HG03175 (cell line): ENCODE data around the gene KASH5.
"Not testable (repeated sequence)": the region's sequence is repeated elsewhere in the genome, so short reads cannot be mapped to it uniquely, and the experiment has no call there.

Experiments used
- ATAC-seq: cut with Tn5 transposase; IDR thresholded peaks from one replicate; pipeline ENCODE4 v1.9.1; 2021; ENCODE audit warnings: mild to moderate bottlenecking, moderate library complexity; ENCODE audit not compliant: unreplicated experiment

KASH5 gene

DNA sequence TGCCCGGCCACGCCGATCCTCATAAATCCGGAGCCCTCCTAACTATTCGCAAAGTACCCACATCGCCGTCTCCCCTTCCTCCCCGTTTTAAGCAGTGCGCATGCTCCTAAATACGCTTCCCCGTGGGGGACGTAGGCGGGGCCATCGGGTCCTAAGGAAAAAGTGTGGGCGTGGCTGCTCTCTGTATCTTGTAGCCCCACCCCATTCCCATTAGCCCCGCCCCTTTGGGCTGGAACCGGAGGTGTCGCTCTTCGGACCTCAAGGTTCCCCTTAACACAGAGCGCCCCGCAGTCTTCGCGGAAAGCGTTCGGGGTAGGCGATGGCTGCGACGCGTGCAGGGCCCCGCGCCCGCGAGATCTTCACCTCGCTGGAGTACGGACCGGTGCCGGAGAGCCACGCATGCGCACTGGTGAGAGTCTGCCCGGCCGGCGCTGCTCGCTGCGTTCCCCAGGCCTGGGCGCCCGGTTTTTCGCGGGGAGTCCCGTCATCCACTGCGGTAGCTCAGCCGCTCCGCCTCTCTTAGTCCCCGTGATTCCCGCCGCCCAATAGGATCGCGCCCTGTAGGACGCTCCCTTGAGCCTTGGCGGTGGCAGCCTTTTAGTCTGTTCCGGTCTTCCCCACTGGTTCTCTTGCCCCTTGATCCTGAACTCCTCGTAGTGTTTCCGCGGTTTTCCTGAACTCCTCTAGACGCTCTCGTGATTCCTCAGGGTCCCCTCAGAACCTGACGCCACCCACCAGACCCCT lies 65.1 kb downstream of the KASH5 start, which contains the start of gene ALDH16A1:
Gene ALDH16A1, plus strand, starts transcription at position 213 of the 744 bp plus-strand sequence. Its CDS starts 107 bp downstream, at position 320.
- peak; percentile 79 for ATAC-seq

DNA sequence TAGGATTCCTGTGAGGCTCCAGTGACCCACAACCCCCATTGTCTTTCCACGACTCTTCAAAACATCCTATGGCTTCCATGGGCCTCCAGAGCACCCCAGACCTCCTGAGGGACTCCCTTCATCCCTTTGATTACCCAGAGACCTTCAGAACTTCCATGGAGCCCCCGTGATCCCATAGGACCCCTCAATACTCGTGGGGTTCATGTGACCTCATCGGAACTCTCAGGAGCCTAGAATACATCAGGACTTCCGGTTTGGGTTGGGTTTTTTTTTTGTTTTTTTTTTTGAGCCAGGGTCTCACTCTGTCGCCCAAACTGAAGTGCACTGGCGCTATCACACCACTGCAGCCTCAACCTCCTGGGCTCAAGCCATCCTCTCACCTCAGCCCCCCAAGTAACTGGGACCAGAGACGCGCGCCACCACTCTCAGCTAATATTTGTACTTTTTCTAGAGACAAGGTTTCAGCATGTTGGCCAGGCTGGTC lies 65.8 kb downstream of the KASH5 start:
- no peak for ATAC-seq

DNA sequence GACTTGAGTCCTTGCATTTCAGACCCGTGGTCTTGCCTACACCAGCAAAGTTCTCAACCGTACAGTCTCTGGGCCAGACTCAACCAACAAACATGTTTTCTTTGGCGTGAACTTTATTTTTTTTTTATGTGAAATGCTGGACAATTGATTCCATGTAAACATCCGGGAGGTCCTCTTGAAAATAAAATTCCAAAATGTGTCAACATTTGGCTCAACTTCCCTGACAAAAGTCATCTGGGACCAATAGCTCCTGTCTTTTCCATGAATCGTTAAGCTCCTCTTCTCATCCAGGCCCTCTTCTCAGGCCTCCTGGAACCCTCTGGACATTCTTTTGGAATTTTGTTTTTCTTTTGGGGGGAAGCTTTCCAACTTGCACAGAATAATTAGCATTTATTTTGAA lies 67.7 kb downstream of the KASH5 start:
- no peak for ATAC-seq

DNA sequence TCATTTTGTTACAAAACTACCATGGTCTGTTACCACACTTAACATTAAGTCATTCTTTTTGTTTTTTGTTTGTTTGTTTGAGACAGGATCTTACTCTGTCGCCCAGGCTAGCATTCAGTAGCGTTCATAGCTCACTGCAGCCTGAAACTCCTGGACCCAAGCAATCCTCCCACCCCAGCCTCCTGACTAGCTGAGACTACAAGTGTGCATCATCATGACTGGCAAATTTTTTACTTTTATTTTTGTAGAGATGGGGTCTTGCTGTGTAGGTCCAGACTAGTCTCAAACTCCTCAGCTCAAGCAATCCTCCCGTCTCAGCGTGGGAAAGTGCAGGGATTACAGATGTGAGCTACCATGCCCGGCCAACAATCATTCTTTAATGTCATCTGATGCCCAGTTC lies 68.3 kb downstream of the KASH5 start:
- ATAC-seq, result no peak

DNA sequence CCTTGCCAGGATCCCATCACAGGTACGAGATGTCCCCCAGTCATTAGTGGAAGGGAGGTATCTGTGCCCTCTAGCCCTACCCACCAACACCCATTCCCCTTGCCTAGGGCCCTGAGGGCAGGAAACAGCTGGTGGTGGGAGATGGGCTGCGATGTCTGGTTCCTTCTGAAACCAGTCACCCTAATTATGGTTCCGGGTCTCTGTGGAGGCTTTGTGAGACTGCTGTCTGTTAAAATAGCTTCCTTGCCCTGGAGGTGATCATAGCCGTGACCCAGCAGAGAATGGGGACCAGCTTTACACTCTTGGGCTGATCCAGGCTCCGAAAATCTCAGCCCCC lies 70.5 kb downstream of the KASH5 start:
- ATAC-seq, result no peak

DNA sequence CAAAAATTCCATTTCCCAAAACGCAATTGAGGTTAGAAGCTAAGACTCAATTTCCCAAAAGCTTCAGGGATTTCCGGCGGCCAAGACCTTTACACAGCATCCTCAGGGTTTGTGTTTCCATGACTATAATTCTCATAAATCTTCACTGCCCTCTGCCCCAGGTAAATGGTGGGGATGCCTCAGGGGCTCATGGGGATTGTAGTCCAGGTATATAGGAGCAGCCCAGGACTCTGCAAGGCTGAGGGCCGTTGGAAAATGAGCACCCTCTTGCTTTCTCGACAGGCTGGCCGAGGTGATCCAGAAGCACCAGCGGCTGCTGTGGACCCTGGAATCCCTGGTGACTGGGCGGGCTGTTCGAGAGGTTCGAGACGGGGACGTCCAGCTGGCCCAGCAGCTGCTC lies 71.3 kb downstream of the KASH5 start:
- ATAC-seq, result no peak

DNA sequence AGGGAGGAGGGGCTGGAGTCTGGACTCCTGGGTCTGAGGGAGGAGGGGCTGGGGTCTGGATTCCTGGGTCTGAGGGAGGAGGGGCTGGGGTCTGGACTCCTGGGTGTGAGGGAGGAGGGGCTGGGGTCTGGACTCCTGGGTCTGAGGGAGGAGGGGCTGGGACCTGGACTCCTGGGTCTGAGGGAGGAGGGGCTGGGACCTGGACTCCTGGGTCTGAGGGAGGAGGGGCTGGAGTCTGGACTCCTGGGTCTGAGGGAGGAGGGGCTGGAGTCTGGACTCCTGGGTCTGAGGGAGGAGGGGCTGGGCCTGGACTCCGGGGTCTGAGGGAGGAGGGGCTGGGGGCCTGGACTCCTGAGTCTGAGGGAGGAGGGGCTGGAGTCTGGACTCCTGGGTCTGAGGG lies 73.1 kb downstream of the KASH5 start:
- ATAC-seq, result not testable (repeated sequence)

DNA sequence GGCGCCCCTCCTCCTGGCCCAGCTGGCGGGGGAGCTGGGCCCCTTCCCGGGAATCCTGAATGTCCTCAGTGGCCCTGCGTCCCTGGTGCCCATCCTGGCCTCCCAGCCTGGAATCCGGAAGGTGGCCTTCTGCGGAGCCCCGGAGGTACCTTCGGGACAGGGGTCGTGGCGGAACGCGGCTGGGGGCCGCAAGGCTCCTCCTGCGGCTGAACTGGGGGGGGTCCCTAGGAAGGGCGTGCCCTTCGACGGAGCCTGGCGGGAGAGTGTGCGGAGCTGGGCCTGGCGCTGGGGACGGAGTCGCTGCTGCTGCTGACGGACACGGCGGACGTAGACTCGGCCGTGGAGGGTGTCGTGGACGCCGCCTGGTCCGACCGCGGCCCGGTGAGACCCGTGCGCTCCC lies 73.6 kb downstream of the KASH5 start:
- ATAC-seq, result no peak

DNA sequence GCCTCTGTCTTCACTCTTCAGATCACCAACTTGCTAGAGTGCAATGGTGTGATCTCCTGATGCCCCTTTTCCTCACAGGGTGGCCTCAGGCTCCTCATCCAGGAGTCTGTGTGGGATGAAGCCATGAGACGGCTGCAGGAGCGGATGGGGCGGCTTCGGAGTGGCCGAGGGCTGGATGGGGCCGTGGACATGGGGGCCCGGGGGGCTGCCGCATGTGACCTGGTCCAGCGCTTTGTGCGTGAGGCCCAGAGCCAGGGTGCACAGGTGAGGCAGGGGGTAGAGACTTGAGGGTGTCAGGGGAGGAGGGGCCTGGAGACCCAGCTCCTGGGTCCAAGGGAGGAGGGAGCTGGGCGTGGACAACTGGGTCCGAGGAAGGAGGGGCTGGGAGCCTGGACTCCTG lies 74.4 kb downstream of the KASH5 start:
- ATAC-seq, result no peak

DNA sequence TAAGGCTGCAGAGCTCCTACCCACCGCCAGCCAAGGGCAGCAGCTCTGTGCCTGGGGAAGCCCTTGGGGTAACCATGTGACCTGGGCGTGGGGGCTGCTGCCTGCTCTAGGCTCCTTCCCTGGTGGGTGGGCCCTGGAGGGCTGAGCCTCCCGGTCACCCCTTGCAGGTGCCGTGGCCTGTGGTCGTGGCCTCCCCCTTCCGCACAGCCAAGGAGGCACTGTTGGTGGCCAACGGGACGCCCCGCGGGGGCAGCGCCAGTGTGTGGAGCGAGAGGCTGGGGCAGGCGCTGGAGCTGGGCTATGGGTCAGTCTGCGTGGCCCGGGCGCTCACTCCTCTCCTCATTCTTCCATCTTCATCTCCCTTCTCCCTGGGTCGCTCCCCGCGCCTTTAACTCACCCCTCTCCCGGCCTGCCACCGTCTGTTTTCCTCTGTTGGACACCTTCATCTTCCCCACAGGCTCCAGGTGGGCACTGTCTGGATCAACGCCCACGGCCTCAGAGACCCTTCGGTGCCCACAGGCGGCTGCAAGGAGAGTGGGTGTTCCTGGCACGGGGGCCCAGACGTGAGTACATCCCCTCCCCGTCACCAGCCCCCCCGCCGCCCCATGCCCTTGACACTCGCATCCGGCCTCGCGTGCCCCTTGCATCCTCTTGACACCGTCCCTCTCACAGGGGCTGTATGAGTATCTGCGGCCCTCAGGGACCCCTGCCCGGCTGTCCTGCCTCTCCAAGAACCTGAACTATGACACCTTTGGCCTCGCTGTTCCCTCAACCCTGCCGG lies 76.1 kb downstream of the KASH5 start:
- ATAC-seq, result no peak

DNA sequence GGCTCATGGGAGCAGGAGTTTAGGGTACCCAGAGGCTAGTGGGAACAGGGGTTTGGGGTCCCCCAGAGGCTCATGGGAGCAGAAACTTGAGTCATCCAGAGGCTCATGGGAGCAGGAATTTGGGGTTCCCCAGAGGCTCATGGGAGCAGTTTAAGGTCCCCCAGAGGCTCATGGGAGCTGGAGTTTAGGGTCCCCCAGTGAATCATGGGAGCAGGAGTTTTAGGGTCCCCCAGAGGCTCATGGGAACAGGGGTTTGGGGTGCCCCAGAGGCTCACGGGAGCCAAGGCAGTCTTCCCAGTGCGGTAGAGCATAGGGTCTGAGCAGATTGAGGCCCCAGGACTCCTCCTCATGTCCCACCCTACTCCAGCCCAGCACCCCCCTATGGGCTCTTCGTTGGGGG lies 77.3 kb downstream of the KASH5 start:
- no peak for ATAC-seq
